NCI-H1417 (cell line): ENCODE measurements around the gene ZHX3.
"Not testable (repeated sequence)": the region's sequence is repeated elsewhere in the genome, so short reads cannot be mapped to it uniquely, and the experiment has no call there.

Experiments used
- DNase-seq, 3 experiments: peaks; one replicate each; lab custom pipeline; 2025; lab: John Stamatoyannopoulos, UW

The ZHX3 gene

DNA sequence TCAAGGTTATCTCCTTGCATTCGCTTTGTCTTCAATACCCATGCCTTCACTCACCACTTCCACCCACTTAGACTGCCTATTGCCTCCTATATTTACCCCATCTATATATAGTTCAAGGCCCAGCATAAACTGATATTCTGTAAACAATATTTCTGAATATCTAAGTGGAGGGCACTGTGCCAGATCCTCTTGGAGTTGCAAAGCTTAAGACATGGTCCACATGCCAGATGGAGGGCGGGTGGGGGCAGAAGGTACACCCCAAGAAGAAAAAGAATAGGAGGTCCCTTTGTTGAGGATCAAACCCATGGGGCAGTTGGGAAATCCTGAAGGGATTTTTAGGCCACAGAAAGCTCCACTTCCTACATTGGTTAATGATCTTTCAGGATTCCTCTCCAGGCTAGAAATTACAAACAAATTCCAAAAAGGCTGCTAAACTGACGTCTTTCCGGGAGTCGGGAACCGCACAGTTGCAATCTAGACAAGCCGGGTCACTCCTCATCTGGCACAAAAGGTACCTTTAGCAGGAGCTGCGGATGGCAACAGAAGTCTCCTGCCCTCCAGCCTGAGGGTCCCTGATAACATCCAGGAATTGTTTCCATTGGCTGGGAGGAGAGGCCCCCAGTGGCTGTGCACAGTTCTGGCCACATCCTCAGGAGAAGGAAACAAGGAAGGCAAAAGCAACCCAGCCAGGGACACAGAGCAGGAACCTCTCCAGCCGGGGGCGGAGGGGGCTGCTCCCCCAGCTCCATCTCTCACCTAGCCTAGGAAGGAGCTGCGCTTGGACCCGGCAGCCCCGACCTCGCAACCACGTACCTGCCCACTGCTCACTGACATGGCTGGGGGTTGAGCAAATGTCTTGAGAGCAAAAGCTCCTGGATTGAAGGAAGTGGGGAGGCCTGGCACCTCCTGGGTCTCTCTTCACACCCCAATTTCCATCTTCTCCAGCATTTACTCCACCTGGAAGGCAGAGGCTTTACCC lies 17.2 kb upstream of the ZHX3 start:
- no peak for DNase-seq

DNA sequence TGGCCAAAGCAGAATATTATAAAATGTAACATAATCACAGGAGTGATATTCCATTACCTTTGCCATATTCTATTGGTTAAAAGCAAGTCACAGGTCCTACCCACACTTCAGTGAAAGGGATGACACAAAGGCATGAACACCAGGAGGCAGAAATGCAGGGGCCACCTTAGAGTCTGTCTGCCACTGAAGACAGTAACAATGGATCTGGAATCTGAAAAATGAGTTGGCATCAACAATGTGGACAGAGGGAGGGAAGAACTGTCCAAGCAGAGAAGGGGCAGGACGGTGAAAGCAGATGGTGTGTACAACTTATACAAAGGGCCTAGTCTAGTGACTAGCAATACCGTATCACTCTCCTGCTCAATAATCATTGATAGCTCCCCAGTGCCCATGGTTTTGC lies 16.5 kb upstream of the ZHX3 start:
- no peak for DNase-seq

DNA sequence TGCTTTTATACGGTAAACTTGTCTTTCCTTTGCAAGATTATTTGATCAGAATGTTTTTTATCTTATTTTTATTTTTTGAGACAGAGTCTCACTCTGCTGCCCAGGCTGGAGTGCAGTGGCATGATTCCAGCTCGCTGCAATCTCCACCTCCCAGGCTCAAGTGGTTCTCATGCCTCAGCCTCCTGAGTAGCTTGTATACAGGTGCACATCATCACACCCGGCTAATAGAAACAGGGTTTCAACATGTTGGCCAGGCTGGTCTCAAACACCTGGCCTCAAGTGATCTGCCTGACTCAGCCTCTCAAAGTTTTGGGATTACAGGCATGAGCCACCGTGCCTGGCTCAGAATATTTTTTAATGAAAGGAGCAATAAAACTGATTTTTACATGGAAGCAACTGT lies 14.2 kb upstream of the ZHX3 start:
- no peak for DNase-seq

DNA sequence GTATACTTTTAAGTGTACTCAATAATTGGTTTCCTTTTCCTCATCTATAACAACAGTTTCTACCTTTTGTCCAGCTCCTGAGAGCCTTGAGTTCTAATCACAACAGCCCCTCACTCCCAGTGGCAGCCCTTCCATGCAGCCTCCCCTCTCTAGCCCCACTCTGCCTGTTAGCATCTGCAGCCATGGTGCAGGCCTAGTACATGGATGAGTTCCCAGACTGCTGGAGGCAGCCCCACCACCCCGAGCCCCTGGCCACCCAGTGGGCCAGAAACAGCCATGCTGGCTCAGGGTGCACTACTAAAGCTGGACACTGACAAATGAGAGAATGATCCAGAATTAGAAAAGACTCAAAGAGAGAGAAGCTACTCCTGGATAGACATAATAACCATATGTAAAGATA lies 13.4 kb upstream of the ZHX3 start:
- DNase-seq, result no peak

GRCh38 chr20:41330343-41330720 lies 12.8 kb upstream of the ZHX3 start:
- DNase-seq, result no peak

DNA sequence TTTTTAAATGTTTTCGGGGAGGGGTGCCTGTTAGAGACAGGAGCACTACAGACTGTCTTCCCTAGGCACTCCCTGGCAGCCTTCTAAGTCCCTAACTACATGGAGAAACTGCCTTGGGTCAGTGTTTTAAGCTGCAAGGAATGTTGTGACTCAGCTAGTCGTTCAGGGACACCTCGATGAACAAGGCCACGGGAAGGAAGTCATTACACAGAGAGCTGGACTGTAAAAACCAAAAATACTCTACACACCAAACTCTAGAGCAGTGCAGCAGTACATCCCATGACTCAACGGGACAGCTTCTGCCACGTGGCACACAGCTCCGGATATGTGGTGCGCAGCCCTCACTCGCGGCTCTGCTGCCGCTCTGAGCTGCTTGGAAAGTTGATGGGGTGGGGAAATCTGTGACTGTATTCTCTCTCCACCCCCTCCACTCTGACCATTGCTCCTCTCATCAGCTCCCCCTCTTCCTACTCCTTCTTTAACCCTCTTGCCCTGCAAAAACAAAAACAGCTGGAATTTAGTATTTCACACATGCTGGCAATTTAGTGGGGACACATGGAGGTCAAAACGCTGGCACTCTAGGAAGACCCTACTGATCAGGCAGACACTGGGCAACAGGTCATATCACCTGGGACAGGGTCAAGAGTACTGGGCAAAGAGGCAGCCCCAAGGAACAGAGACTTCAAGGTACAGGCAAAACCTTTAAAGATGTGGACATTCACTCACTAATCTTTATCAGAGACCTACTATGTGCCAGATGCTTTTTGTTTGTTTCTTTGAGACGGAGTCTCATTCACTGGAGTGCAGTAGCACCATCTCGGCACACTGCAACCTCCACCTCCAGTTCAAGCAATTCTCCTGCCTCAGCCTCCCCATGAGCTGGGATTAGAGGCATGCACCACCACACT lies 12.2 kb upstream of the ZHX3 start:
- no peak for DNase-seq

- no peak for DNase-seq
These were observed 9.6 kb upstream of the ZHX3 start for GRCh38 chr20:41327178-41327577.

GRCh38 chr20:41320976-41321375 lies 3.4 kb upstream of the ZHX3 start:
- DNase-seq, result no peak

- DNase-seq, result no peak
These were observed 2.9 kb upstream of the ZHX3 start for GRCh38 chr20:41320441-41320840.

GRCh38 chr20:41318271-41318649 lies 729 bp upstream of the ZHX3 start:
- peak in 1 of 3 experiments; percentile 62 for DNase-seq

DNA sequence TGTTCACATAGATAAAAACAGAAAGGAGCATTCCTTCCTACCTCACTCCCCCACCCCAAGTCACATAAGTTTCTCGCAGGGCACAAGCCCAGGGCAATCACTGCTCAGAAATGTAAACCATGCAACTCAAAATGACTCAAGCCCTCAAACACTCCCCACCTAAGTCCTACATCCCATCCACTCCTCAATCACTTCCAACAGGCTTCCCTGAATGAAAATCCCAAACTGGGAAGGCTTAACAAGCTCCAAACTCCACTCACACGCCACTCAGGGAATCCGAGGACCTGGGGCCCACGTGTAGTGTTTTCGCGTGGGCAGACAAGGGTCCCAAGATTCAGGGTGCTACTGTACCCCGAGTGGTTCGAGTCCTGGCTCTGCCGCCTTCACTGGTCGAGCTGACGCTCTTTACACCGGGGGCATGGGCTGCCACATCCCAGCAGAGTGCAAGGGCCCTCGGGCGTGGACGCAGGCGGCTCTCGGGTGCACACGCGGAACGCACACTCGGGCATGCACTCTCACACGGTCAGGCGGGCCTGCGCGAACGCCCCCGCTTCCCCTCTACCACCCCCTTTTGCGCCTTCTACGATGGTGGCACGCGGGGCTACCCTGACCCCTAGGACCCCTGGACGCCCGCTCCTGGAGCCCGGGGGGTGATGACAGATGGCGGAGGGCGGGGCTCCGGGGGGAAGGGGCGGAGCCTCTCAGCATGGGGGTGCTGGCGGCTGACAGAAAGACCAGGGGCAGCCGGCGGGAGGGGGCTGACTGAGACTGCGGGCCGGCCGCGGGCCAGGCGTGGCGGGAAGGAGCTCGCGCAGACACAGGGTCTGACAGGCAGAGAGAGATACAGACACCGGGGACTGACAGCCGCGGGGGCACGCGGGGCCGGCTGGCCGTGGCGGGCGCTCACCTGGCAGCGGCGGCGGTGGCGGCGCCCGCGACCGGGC lies 657 bp downstream of the ZHX3 start:
- DNase-seq, result peak; percentile 53 to 83 (median 76)

DNA sequence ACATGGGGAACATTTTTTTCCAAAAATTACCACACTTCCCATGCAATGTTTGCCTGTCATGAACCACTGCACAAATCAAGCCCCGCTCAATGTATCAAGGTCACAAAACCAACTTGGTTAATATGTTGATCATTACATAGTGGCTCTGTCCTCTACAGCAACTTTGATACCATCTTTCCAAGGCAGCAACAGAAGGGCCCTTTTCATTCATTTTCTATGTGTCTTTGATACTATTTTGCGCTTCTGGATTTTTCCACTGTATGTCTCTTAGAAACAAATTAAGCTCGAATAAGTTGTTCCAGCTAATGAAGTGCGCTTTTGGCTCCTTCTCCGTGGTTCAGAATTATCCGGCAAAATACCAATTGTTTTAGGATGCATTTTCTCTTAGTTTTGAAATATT lies 1.5 kb downstream of the ZHX3 start:
- no peak for DNase-seq

DNA sequence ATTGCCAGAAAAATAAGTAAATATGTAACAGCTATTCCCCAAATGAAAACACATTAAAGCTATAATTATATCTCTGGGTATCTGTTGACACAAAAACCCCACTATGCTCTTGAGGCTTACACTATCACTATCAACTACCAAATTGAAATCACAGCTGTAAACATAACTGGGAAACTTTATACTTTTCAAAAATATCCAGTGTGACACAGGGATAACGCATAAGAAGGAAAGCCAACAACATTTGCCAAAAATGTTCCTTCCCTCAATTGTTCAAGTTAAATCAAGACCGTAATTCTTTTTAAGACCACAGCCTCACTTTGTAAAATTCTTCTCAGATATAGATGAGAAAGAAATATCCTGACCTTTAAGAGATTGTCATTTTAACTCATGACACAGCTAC lies 3.1 kb downstream of the ZHX3 start:
- peak in 1 of 3 experiments; percentile 67 for DNase-seq

DNA sequence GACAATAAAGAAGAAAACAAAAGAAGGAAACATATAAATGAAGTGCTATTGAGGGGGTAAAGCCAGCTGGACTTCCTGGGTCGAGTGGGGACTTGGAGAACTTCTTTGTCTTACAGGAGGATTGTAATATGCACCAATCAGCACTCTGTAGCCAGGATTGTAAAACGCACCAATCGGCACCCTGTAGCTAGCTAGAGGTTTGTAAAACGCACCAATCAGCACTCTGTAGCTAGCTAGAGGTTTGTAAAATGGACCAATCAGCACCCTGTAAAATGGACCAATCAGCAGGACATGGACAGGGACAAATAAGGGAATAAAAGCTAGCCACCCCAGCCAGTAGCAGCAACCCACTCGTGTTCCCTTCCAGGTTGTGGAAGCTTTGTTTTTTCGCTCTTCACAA lies 5.5 kb downstream of the ZHX3 start:
- DNase-seq, result not testable (repeated sequence)

DNA sequence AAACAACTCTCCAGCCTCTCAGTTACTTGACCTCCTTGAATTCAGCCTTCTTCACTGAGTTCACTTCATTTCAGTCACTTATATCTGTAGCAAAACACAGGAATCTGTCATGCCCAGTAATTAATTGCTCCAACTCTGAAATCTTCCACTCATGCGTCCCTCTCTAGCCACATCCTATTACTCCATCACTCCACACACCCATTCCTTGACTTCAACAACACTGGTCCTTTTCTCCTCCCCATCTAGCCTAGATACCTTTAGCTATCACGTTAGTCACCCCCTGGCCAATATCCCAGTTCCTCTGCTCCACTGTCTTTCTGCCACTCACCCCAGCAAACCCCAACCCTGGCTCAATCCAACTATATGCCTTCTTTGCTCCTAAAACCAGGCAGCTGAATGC lies 7.7 kb downstream of the ZHX3 start:
- no peak for DNase-seq

- no peak for DNase-seq
These were observed 8.7 kb downstream of the ZHX3 start for GRCh38 chr20:41308726-41309413.

- DNase-seq, result no peak
These were observed 9.2 kb downstream of the ZHX3 start for GRCh38 chr20:41308290-41308711.

- DNase-seq, result no peak
These were observed 10.5 kb downstream of the ZHX3 start for GRCh38 chr20:41307021-41307420.

DNA sequence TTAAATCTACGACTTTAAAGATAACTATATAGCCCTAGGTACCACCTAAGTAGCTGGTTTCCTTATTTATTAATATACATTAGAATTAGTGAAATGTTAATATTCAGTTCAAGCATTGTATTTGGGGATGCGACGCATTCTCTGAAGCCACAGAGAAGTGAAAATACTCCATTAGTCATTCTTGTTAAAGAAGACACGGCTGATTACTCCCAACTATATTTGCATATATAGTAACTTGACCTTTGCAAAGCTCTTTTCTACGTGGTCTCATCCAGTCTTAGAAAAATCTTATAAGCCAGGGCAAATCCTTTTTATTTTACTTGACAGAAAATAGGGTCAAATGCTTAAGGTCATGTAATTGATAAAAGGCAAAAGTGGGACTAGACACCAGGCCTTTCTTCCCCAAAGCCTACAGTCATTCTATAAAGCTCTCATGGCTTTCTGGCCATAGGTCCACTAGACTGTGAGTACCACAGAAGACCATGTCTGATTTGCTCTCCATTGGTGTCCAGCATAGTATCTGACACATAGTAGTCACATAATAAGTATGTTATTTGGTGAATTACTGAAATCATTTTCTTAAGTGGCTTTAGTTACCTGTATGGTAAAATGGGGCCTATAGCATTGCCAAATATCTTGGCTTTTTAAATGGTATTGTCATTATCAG lies 11.3 kb downstream of the ZHX3 start:
- DNase-seq, result no peak

- DNase-seq, result no peak
These were observed 13.0 kb downstream of the ZHX3 start for GRCh38 chr20:41304424-41305079.
